ENCODE results near the gene SNX24. TPM values are rescaled to one million over a fixed set of nuclear protein-coding genes. Genes with fewer than 3 reads are reported as not detected.
A peak's percentile ranks its signal among the peaks of the same experiment; 100 is the strongest.

SNX24 gene
- polyA plus RNA-seq, 10 donors: 11.4 to 15.6 (median 12.8) TPM

DNA sequence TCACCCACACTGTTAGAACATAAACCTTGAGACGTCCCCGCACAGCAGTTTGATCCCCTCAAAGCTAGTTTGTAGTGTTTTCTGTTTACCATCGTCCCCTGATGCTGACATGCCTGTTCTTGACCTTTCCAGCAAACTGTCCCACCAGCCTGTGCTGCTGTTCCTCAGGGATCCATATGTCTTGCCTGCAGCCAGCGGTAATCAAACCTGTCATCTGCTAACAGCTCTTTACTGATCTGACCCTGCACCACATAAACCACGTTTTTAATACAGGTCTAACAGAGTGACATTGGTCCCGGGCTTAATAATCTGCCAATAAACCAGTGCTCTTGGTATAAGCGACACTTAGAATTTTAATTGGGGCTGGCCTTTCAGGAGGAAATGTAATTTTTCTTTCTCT, 156.4 kb downstream of the SNX24 start:
- DNase-seq: no peak

DNA sequence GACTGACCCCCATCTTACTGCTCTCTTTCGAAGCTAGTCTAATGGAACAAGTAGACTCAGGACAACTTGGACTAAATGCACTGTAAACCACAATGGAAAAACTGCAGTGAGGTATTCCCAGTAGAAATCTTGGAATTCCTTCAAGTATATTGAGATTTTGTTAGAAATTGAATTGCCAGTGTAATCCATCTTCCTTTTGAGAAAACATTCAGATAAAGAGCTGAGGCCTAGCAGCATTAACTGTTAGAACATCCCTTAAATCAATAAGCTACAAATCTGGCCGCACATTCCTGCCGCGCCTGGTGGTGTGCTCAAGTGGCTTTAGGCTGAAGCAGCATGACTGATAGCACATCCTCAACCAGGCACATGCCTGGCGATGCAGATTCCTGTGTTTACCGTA, 161.8 kb downstream of the SNX24 start:
- no peak for DNase-seq

DNA sequence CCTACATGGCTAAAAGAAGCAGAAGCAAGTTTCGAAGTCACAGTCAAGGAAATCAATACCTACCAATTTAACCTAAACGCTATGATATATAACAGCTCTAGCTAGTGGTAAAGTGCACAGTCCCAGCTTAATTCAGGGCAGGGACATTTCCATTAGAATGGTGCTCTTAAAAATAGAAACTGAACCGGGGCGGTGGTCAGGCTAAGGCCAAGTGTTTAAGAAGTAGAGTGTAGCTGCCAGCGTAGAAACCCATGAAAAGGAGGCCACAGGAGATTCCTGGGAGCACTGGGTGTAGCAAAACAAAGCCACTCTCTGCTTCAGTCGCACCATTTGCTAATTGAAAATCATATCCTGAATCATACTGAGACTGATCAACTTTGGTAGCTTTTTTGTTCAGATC, 162.3 kb downstream of the SNX24 start:
- DNase-seq: no peak

DNA sequence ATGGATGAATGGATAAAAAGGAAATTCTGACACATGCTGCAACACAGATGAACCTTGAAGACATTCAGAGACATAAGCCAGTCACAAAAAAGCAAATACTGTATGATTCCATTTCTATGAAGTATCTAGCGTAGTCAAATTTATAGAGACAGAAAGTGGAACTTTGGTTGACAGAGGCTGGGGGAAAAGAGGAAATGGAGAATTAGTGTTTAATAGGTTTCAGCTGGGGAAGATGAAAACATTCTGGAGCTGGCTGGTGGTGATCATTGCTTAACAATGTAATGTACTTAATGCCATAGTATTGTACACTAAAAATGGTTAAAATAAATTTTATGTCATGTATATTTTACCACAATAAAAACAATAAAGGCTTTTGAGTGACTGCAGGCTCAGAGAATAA, 166.9 kb downstream of the SNX24 start:
- peak in 1 of 3 donors; percentile 24 for DNase-seq

DNA sequence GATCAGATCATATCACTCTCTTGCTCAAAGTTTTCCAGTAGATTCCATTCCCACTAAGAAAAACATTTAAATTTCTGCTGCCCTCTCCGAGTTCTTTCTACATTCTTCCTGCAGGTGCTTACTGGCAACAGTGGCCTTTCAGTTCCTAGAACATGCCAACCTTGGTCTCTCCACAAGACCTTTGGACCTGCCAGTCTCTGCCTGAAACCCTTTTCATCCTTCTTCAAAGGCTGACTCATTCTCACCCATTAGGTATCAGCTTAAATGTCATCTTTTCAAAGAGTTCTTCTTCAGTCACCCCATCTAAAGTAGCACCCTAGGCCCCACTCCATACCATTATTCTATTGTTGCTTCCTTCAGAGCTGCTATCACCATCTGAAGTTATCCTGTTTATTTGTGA, 169.3 kb downstream of the SNX24 start:
- no peak for DNase-seq

DNA sequence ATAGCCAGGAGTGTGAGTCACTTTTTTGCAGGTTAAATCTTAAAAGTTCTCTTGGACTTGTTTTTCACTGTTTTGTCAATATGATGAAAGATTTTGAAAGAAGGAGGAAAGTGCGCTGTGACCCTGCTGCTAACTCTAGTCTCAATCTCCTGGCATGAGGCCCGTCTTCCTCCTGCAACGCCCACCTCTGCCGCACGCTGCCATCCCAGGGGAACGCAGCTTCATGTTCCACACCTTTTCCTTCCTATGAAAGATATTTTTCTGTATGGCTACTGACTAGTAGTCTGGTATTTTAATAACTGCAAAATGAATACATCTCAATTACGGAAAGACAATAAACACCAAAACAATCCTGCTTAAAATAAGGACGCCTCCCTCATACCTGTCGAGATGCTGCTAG, 182.8 kb downstream of the SNX24 start:
- DNase-seq: no peak

DNA sequence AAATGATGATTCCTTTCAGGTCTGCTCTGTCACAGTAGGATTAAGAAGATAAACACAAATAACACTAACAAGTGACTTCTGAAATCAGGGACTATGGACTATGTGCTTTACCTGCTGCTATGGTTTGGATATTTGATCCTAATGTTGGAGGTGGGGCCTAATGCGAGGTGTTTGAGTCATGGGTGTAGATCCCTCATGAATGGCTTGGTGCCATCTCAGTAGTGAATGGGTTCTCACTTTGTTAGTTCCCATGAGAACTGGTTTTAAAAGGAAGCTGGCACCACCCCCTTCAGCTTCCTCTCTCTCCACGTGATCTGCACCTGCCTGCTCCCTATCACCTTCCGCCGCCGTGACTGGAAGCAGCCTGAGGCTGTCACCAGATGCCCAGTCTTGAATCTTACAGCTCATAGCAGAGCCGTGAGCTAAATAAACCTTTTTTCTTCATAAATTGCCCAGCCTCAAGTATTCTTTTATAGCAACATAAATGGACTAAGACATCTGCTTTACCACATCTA, 187.8 kb downstream of the SNX24 start:
- no peak for DNase-seq

DNA sequence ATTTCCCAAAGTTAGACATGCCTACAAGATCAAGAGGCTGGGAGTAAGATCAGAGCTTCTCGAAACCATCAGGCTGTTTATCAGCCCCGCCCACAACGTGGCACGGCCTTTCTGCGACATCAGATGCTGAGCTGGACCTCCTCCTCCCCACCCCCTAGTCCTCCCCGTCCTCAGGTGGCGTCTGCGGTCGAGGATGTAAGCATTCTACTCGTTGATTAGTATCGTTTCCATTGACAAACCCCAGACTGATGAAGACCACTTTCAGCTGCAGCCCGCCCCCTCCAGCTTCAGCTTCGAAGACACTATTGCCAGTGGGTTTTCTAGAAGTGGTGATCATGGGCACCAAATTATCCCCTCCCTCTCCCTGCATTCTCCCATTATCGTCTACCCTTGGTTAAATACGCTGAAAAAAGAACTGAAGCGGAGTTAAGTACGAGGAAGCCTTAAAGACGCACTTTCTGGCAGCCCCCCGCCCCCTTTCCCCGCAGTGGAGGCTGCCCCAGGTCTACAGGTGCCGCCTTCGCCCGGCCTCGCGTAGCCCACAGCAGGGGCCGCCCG, 190.0 kb downstream of the SNX24 start:
- peak; percentile 5 to 51 (median 18) for DNase-seq

DNA sequence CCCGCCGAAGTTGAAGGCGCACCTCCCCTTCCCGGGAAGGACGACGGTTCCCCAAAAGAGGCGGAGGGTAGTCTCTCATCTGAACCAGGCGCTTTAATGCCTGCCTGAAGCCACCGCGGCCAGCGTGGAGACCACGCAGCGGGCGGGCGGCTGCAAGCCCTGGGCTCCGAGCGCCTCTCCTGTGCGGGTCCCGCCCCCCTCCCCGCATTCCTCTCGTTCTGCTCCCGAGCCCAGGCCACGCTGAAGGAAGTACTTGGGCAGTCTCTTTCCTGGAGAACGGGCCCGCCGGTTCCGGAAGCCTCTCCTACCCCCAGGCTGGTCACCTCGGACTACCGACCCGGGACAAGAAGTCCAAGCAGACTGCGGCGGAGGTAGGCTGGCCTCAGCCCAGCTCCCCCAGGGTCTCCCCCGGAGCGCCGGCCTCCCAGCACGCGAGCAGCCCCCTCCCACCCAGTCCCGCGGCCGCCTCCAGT, 190.5 kb downstream of the SNX24 start:
- DNase-seq: peak; percentile 8 to 84 (median 52)

DNA sequence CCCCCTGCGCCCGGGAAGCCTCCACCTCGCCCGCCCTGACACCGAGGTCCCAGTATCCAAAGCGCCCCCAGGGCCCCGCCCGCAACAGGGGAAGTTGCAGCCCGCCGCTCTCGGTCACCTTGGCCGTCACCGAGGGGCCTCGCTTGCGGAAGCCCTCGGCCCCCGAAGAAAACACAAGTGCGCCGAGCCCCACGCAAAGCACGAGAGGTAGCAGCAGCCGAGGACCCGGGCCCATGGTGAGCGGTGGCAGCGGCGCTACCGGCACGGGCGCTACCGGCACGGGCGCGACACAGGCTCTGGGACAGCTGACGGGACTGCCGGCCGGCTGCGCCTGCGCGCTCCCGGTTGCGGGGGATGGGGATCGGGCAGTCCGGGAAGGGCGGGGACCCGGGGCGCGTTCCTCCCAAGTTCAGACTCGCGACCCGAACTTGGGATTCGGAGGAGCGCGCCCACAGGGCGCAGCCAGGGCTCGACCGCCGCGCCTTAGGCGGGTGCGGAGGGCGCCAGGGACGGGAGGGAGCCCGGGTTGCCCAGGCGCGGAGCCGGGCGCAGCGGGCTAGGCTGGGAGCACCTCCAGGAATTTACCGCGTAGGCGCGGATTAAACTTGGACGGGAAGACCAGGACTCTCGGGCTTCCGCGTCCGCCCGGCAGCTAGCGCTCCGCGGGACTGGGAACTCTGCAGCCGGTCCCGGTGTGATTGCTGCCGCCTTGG, 191.1 kb downstream of the SNX24 start, which contains the start of gene PPIC:
TSS of gene PPIC (minus strand) at position 335 of the 713 bp plus-strand sequence. CDS start at position 235, 100 bp downstream.
- peak; percentile 70 to 95 (median 90) for DNase-seq

DNA sequence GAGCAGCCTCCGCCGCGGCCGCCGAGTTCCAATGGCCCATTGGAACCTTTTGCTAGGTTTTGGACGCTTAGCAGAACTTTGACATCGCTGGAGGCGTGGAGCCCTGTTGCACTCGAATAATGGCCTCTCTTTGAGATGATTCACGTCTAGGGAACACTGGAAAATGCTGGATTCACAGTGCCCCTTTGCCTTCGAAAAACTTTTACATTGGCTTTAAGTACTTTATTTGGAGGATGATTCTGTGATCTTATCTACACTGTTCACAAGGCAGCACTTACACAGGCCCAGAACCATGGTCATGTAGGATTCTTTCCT, 191.6 kb downstream of the SNX24 start:
- no peak for DNase-seq

DNA sequence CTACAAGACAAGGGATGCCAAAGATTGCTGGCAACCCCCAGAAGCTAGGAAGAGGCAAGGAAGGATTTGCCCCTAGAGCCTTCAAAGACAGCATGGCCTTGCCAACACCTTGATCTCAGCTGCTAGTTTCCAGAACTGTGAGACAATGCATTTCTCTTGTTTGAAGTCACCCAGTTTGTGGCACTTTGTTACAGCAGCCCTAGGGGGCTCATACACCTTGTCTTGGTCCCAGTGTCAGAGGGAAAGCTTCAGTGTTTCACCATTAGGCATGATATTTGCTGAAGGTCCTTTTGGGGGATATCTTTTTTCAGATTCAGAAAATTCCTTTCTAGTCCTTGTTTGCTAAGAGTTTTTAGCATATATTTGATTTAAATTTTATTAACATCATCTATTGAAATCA, 194.3 kb downstream of the SNX24 start:
- DNase-seq: no peak

DNA sequence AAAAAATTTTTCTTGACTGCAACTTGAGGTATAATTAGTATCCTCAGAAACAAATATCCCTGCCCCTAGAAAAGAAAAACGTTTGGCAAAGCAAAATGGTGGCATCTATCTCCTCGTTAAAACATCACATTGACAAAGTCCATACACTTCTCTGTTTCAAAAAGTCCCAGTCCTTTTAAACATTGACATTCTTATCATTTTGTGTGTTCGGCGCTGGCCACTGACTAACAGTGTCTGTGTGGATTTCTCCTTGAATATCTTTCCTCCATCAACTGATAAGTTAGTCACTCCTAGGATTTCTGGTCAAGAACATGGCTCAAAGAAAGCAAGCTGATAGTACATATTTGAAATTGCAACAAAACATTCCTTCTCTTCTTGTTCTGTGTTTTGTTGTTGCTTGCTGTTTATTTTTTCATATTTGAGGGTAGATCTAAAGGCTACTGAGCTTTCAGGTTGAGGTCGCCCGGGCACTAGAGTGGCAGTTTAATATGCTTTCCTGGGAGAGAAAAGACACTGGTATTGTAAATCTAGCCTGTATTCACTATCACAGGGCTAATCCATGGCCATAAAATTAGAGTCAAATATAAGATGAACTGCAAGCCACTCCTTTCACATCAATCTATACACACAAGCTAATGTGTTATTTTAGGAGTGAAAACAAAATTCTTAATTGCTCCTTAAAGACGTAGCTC, 199.7 kb downstream of the SNX24 start:
- no peak for DNase-seq

DNA sequence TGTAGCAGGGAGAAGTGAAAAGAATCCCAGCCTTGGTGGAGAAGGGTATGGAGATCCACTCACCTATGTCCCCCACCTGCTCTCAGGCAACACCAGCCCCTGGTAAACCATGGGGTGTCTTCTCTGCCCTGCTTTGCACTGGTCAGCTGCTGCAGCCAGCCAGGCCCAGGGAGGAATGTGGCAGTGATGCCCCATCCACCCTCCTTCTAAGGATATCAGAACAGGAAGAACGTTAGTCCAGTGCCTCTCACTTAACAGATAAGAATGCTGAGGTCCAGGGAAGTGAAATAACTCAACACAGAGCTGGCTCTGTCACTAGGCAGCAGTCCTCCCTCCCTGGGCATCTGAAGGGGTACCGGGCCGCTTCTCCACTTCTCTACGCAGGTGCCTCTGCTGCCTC, 200.8 kb downstream of the SNX24 start:
- DNase-seq: no peak

DNA sequence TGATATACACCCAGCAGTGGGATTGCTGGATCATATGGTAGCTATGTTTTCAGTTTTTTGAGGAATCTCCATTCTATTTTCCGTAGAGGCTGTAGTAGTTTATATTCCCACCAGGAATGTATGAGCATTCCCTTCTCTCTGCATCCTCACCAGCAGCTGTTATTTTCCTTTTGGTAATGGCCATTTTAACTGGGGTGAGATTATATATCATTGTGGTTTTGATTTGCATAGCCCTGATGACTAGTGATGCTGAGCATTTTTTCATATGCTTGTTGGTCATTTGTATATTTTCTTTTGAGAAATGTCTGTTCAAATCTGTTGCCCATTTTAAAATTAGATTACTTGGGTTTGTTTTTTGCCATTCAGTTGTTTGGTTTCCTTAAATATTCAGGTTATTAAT, 202.3 kb downstream of the SNX24 start:
- no peak for DNase-seq

DNA sequence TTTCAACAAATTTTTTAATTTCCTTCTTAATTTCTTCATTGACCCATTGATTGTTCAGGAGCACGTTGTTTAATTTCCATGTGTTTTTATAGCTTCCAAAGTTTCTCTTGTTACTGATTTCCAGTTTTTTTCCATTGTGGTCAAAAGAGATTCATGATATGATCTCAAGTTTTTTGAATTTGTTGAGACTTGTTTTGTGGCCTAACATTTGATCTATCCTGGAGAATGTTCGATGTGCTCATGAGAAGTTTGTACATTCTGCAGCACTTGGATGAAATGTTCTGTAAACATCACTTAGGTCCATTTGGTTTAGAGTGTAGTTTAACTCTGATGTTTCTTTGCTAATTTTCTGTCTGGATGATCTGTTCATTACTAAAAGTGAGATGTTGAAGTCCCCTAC, 205.8 kb downstream of the SNX24 start:
- DNase-seq: no peak

Other genes starting within 250 kb of the SNX24 start
- 10 to 100 TPM; 47.5 to 69.6 (median 60.4) TPM for gene SNX2, start 70.5 kb upstream of the SNX24 start, polyA plus RNA-seq (ENCODE audit: insufficient read length in 10 of 10)
- 10 to 100 TPM; 25.8 to 42.8 (median 33.6) TPM for gene PPIC, start 191.1 kb downstream of the SNX24 start, polyA plus RNA-seq (ENCODE audit: insufficient read length in 10 of 10)
- gene PRDM6, start 243.6 kb downstream of the SNX24 start, polyA plus RNA-seq (ENCODE audit: insufficient read length in 10 of 10): 1 to 10 TPM in 3 of 10 donors, under 1 TPM in 7; 0.48 to 2.4 (median 0.76) TPM

Data from muscle of back (tissue), 11 donors.